ENCODE results near the gene SLC7A14. TPM values are rescaled to one million over a fixed set of nuclear protein-coding genes. Genes with fewer than 3 reads are reported as not detected.

Gene SLC7A14
- total RNA-seq, 1 donor from 2014 or later = 0.23 TPM

DNA sequence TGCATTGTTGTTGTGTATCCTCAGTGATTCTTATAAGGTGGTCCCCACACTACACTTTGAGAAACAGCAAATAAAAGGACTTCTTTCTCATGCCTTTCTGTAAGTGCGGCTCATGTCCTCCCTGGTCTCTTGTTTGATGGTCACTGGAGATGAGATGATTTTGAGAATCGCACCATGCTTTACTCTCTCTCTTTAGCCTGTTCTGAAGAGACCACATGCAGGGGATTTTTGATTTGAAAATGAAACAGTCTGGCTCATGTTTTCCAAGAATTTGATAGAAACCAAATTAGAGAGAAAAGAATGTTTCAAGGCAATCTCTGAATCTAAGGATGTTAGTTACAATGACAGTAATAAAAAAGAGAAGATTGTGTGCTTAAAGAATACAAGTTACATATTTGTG is 149.2 kb downstream of the SLC7A14 start:
- Histone ChIP-seq H3K9me3 (ENCODE audit: insufficient read depth, low read depth, low read length) (no peaks in the 10 kb centered on the region), H3K27me3 (ENCODE audit: insufficient read depth, low read length) (no peaks in the 10 kb centered on the region), H3K79me2 (ENCODE audit: insufficient read depth, low read length) (no peaks in the 10 kb centered on the region), H3K9ac (ENCODE audit: low read length) (no peak overlapping the region), H3K4me2 (ENCODE audit: low read length) (no peak overlapping the region), H3K4me3 (ENCODE audit: insufficient read depth, low read depth, low read length) (no peak overlapping the region), H3K27ac (ENCODE audit: low read depth, low read length) (no peak overlapping the region), H4K20me1 (ENCODE audit: insufficient read depth, low read length) (no peaks in the 10 kb centered on the region), H3K4me1 (ENCODE audit: insufficient read depth, low read length) (no peaks in the 10 kb centered on the region), H2AFZ (ENCODE audit: low read depth, low read length) (no peak overlapping the region), H3K36me3 (ENCODE audit: insufficient read depth, low read length) (no peaks in the 10 kb centered on the region)
- H3K27ac Mint-ChIP-seq (ENCODE audit: unreplicated experiment) = no peak overlapping the region
- peaks cover 58% of the 10 kb centered on the region for H3K27me3 Mint-ChIP-seq (ENCODE audit: low read depth, unreplicated experiment)
- no peak for DNase-seq (ENCODE audit: low read depth)
- H3K36me3 Mint-ChIP-seq (ENCODE audit: low read depth, unreplicated experiment) = peaks cover 5% of the 10 kb centered on the region
- no peak for FAIRE-seq
- TF ChIP-seq, protein P1, sequence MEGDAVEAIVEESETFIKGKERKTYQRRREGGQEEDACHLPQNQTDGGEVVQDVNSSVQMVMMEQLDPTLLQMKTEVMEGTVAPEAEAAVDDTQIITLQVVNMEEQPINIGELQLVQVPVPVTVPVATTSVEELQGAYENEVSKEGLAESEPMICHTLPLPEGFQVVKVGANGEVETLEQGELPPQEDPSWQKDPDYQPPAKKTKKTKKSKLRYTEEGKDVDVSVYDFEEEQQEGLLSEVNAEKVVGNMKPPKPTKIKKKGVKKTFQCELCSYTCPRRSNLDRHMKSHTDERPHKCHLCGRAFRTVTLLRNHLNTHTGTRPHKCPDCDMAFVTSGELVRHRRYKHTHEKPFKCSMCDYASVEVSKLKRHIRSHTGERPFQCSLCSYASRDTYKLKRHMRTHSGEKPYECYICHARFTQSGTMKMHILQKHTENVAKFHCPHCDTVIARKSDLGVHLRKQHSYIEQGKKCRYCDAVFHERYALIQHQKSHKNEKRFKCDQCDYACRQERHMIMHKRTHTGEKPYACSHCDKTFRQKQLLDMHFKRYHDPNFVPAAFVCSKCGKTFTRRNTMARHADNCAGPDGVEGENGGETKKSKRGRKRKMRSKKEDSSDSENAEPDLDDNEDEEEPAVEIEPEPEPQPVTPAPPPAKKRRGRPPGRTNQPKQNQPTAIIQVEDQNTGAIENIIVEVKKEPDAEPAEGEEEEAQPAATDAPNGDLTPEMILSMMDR (IDR thresholded peaks at IDR 0.05; ENCODE audit: insufficient read depth, low read depth, low read length) = no peak
- TF ChIP-seq EZH2 (IDR thresholded peaks at IDR 0.05; ENCODE audit: insufficient read depth, low read length) = no peak
- no peaks in the 10 kb centered on the region for H3K4me1 Mint-ChIP-seq (ENCODE audit: low read depth, unreplicated experiment)
- H3K9me3 Mint-ChIP-seq (ENCODE audit: unreplicated experiment) = no peaks in the 10 kb centered on the region
- no peak overlapping the region for H3K4me3 Mint-ChIP-seq (ENCODE audit: unreplicated experiment)

DNA sequence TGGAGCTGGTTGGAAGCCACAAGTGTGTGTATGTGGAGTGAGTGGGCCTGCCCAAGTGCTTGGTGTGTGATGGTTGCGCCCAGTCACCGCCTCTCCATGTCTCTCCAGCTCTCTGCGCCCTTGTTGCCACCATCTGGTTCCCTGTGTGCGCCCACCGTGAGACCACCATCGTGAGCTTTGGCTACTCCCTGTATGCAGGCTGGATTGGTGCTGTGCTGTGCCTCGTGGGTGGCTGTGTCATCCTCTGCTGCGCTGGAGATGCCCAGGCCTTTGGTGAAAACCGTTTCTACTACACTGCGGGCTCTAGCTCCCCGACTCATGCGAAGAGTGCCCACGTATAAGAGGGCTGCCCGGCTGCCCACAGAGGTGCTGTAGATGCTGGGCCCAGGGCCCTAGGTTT is 153.5 kb downstream of the SLC7A14 start:
- no peak overlapping the region for H3K4me2 ChIP-seq (ENCODE audit: low read length)
- H3K9ac ChIP-seq (ENCODE audit: low read length) = no peak overlapping the region
- Mint-ChIP-seq H3K27ac (ENCODE audit: unreplicated experiment) (no peak overlapping the region), H3K9me3 (ENCODE audit: unreplicated experiment) (no peaks in the 10 kb centered on the region), H3K4me3 (ENCODE audit: unreplicated experiment) (no peak overlapping the region), H3K4me1 (ENCODE audit: low read depth, unreplicated experiment) (peaks cover 9% of the 10 kb centered on the region), H3K27me3 (ENCODE audit: low read depth, unreplicated experiment) (peaks cover 57% of the 10 kb centered on the region), H3K36me3 (ENCODE audit: low read depth, unreplicated experiment) (peaks cover 8% of the 10 kb centered on the region)
- H3K36me3 ChIP-seq (ENCODE audit: insufficient read depth, low read length) = no peaks in the 10 kb centered on the region
- no peak overlapping the region for H2AFZ ChIP-seq (ENCODE audit: low read depth, low read length)
- TF ChIP-seq, protein P1 (IDR thresholded peaks at IDR 0.05; ENCODE audit: insufficient read depth, low read depth, low read length) = no peak
- no peak for TF ChIP-seq EZH2 (IDR thresholded peaks at IDR 0.05; ENCODE audit: insufficient read depth, low read length)
- H4K20me1 ChIP-seq (ENCODE audit: insufficient read depth, low read length) = no peaks in the 10 kb centered on the region
- no peaks in the 10 kb centered on the region for H3K79me2 ChIP-seq (ENCODE audit: insufficient read depth, low read length)
- DNase-seq (ENCODE audit: low read depth) (no peak), FAIRE-seq (no peak)
- no peaks in the 10 kb centered on the region for H3K27me3 ChIP-seq (ENCODE audit: insufficient read depth, low read length)
- H3K27ac ChIP-seq (ENCODE audit: low read depth, low read length) = no peak overlapping the region
- no peak overlapping the region for H3K4me3 ChIP-seq (ENCODE audit: insufficient read depth, low read depth, low read length)
- H3K4me1 ChIP-seq (ENCODE audit: insufficient read depth, low read length) = peaks cover 18% of the 10 kb centered on the region
- H3K9me3 ChIP-seq (ENCODE audit: insufficient read depth, low read depth, low read length) = no peaks in the 10 kb centered on the region

DNA sequence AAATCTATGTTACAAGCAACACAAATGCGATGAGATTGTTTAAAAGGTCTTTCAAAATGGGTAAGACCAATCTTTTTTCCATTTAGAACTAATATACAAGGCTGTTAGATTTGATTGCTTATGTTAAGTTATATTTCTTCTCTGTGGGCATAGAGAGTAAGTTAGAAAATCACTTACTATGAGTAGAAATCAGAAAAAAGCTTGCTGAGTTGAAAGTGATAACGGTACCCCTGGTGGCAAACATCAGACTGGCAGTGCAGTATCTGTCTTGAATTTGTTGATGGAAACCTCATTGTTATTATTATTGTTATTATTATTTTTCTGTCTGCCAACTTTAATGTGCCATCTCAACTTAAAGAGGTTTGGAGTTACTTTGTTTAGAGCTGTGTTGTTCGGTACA is 154.8 kb downstream of the SLC7A14 start:
- no peak overlapping the region for H3K4me3 Mint-ChIP-seq (ENCODE audit: unreplicated experiment)
- H4K20me1 ChIP-seq (ENCODE audit: insufficient read depth, low read length) = no peaks in the 10 kb centered on the region
- DNase-seq (ENCODE audit: low read depth) = no peak
- H2AFZ ChIP-seq (ENCODE audit: low read depth, low read length) = no peak overlapping the region
- no peak for FAIRE-seq
- H3K4me3 ChIP-seq (ENCODE audit: insufficient read depth, low read depth, low read length) = no peak overlapping the region
- H3K27ac ChIP-seq (ENCODE audit: low read depth, low read length) = no peak overlapping the region
- no peaks in the 10 kb centered on the region for H3K9me3 Mint-ChIP-seq (ENCODE audit: unreplicated experiment)
- no peaks in the 10 kb centered on the region for H3K27me3 ChIP-seq (ENCODE audit: insufficient read depth, low read length)
- H3K36me3 Mint-ChIP-seq (ENCODE audit: low read depth, unreplicated experiment) = peaks cover 9% of the 10 kb centered on the region
- H3K36me3 ChIP-seq (ENCODE audit: insufficient read depth, low read length) = no peaks in the 10 kb centered on the region
- H3K9ac ChIP-seq (ENCODE audit: low read length) = no peak overlapping the region
- H3K9me3 ChIP-seq (ENCODE audit: insufficient read depth, low read depth, low read length) = no peaks in the 10 kb centered on the region
- no peak overlapping the region for H3K4me2 ChIP-seq (ENCODE audit: low read length)
- peaks cover 22% of the 10 kb centered on the region for H3K4me1 ChIP-seq (ENCODE audit: insufficient read depth, low read length)
- TF ChIP-seq EZH2 (IDR thresholded peaks at IDR 0.05; ENCODE audit: insufficient read depth, low read length) = no peak
- TF ChIP-seq, protein P1 (IDR thresholded peaks at IDR 0.05; ENCODE audit: insufficient read depth, low read depth, low read length) = no peak
- peaks cover 52% of the 10 kb centered on the region for H3K27me3 Mint-ChIP-seq (ENCODE audit: low read depth, unreplicated experiment)
- H3K4me1 Mint-ChIP-seq (ENCODE audit: low read depth, unreplicated experiment) = peaks cover 9% of the 10 kb centered on the region
- no peaks in the 10 kb centered on the region for H3K79me2 ChIP-seq (ENCODE audit: insufficient read depth, low read length)
- no peak overlapping the region for H3K27ac Mint-ChIP-seq (ENCODE audit: unreplicated experiment)
